Sigmoid colon (tissue), 7 donors: ENCODE data around the gene PRR7. TPM values are rescaled to one million over a fixed set of nuclear protein-coding genes. Genes with fewer than 3 reads are reported as not detected.
A peak's percentile ranks its signal among the peaks of the same experiment; 100 is the strongest.

Source experiments
- DNase-seq: peaks from one replicate; pipeline ENCODE4 v3.0.0-alpha.2; 2019
- H3K27ac ChIP-seq, 4 donors: fragments of 200-600 bp; sonication (generic); one replicate each; pipeline ENCODE4 v1.5.1; 2016 to 2019; ENCODE audit warnings: mild to moderate bottlenecking in 1 of 4
- H3K27me3 ChIP-seq, 3 donors: fragments of 200-600 bp; sonication (generic); one replicate each; pipeline ENCODE4 v1.5.1; 2019; ENCODE audit warnings: mild to moderate bottlenecking in 1 of 3
- H3K36me3 ChIP-seq, 4 donors: fragments of 200-600 bp; sonication (generic); one replicate each; pipeline ENCODE4 v1.5.1; 2016 to 2019
- H3K4me1 ChIP-seq, 4 donors: fragments of 200-600 bp; sonication (generic); one replicate each; pipeline ENCODE4 v1.5.1; 2017 to 2019
- H3K4me3 ChIP-seq, 4 donors: fragments of 200-600 bp; sonication (generic); one replicate each; pipeline ENCODE4 v1.5.1; 2017 to 2019; ENCODE audit warnings: mild to moderate bottlenecking in 2 of 4, moderate library complexity in 1 of 4
- H3K9me3 ChIP-seq, 4 donors: fragments of 200-600 bp in 3 of 4; sonication (generic) in 3 of 4; one replicate each; pipeline versions ENCODE4 v1.5.1 to v1.6.1; 2013 to 2019
- EP300 ChIP-seq, 4 donors: sonication (generic); formaldehyde crosslinking; IDR thresholded peaks; one replicate each; pipeline ENCODE4 v1.6.1; 2017; ENCODE audit warnings: antibody characterized with exemption in 4 of 4
- POLR2A ChIP-seq, 2 donors: fragments of 450-650 bp; IDR thresholded peaks; one replicate each; pipeline ENCODE4 v1.6.1; 2016; ENCODE audit warnings: antibody characterized with exemption in 2 of 2, mild to moderate bottlenecking in 2 of 2, moderate library complexity in 2 of 2
- POLR2AphosphoS5 ChIP-seq, 4 donors: sonication (generic); formaldehyde crosslinking; IDR thresholded peaks; one replicate each; pipeline ENCODE4 v1.6.1; 2017; ENCODE audit warnings: antibody characterized with exemption in 4 of 4
- WGBS, 2 donors: extraction: QIAGEN DNeasy Blood & Tissue Kit; methylation state at CpG; one replicate each; pipeline ENCODE4 v1.1.7; 2013; 5-methylcytosine and 5-hydroxymethylcytosine counted together
- intact Hi-C: fragments of 100-400 bp; cut with DNase I; formaldehyde crosslinking; loops from one replicate; pipeline ENCODE4 v1.15.1; 2023
- polyA plus RNA-seq, 3 donors: library from polyadenylated mRNA; stranded (reverse); fragments of 200-250 nt; gene quantifications; one replicate each; pipeline ENCODE4 v1.2.3, GENCODE V29; 2013
- total RNA-seq, 4 donors: library from RNA; depleted of rRNA; stranded (reverse); fragments of >200 nt; gene quantifications; one replicate each; pipeline ENCODE4 v1.1.0, GENCODE V29; 2016
- TF ChIP-seq, protein P1 (sequence below), 4 experiments: fragments of 450-650 bp in 3 of 4; fragments of 200-600 bp in 1 of 4; IDR thresholded peaks; one replicate each; pipeline ENCODE4 v1.5.1; 2016 to 2019; ENCODE audit warnings: antibody characterized with exemption in 4 of 4, mild to moderate bottlenecking in 3 of 4, moderate library complexity in 2 of 4
- donor health status: healthy with polysubstance abuse.
- donor health status: Bipolar disorder and iron deficiency.
- donor health status: healthy.

PRR7 gene
- total and polyA plus RNA-seq, 7 donors, result 0.82 to 3.7 (median 2.2) TPM; not detected in 2

DNA sequence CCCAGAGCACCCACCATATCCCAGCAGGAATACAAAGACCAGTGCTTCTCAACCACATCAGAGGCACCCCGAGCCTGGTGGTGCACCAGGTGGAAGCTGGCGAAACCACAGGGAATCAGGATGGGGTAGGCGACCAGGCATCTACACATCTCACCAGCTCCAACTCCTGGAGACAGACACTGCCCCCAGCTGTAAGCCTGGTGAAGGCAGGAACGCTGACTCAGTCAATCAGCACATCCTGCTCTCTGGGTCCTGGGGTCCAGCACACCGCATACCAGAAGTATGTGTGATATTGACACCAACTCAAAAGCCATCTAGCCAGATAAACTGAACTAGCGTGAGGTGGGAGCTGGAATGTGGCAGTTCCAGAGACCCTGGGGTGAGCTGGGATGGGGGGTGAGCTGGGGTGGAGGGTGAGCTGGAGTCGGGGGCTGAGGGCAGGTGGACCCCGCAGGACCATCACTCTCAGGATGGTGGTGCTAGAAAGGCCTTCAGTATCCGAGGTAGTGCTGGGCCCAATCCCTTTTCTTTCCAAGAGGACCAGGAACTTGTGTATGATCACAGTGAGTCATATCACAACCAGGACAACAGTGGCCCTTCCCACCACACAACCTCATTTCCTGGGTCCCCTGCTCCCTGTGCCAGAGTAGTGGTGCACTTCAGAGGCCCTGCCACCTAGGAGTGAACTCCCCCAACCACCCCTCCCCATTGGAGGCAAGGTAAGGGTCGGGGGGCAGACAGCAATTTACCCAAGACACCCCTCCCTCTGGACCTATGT lies 24.3 kb downstream of the PRR7 start:
- no peak for DNase-seq
- Histone ChIP-seq H3K9me3 (no peaks in the 10 kb centered on the region), H3K36me3 (peaks cover 8 to 30% (median 20%) of the 10 kb centered on the region in 4 donors), H3K27ac (peak overlapping the region; percentile 95 to 99 (median 96)), H3K4me3 (no peak overlapping the region), H3K4me1 (peaks cover 0 to 70% (median 65%) of the 10 kb centered on the region in 4 donors), H3K27me3 (no peaks in the 10 kb centered on the region)
- intact Hi-C loops, result no loop called here
- 84 to 88% methylated on average over 10 of the region's 10 CpGs for WGBS, 2 donors
- TF ChIP-seq POLR2AphosphoS5 (IDR thresholded peaks at IDR 0.05) (no peak), POLR2A (IDR thresholded peaks at IDR 0.05) (no peak), EP300 (IDR thresholded peaks at IDR 0.05) (no peak)
- TF ChIP-seq, protein P1, sequence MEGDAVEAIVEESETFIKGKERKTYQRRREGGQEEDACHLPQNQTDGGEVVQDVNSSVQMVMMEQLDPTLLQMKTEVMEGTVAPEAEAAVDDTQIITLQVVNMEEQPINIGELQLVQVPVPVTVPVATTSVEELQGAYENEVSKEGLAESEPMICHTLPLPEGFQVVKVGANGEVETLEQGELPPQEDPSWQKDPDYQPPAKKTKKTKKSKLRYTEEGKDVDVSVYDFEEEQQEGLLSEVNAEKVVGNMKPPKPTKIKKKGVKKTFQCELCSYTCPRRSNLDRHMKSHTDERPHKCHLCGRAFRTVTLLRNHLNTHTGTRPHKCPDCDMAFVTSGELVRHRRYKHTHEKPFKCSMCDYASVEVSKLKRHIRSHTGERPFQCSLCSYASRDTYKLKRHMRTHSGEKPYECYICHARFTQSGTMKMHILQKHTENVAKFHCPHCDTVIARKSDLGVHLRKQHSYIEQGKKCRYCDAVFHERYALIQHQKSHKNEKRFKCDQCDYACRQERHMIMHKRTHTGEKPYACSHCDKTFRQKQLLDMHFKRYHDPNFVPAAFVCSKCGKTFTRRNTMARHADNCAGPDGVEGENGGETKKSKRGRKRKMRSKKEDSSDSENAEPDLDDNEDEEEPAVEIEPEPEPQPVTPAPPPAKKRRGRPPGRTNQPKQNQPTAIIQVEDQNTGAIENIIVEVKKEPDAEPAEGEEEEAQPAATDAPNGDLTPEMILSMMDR (IDR thresholded peaks at IDR 0.05), result no peak

DNA sequence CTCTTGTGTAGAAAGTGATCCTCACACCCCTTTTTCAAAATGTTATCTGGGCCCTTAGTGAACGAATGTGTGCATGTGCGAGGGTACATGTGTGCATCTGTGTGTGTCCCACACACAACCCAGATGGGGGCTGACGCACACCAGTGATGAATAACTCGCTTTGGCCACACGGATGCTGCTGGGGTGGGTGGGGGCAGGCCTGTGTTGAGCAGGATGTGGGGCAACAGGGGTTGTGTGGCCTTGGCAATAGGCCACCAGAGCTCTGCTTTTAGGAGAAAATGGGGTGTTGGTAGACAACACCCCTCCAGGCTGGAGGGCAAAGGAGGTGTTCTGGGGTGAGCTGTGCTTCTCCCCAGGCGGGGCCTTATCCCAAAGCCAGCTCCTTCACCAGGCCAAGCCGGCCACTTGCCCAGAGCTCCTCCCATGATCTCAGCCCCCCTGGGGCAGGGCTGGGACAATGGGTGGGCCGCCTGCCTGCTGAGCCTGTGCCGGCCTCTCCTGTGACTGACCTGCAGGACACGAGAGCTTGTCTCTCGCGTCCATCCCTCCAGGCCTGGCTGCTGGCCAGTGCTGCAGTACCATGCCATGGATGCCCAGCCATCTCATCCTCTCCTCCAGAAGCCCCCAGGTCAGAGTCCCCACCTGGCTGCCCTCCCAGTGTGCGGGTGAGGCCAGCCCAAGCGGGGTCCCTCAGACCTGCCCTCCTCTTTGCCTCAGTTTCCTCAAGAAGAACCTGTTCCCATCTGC lies 25.2 kb downstream of the PRR7 start:
- DNase-seq, result peak; percentile 90
- no peaks in the 10 kb centered on the region for H3K9me3 ChIP-seq
- H3K27me3 ChIP-seq, result no peaks in the 10 kb centered on the region
- intact Hi-C loops, result loop anchor here (2.0 kb wide), 1 partner anchor 15 kb away; no protein-coding TSS in a partner anchor
- TF ChIP-seq POLR2A (IDR thresholded peaks at IDR 0.05) (no peak), EP300 (IDR thresholded peaks at IDR 0.05) (no peak)
- TF ChIP-seq, protein P1 (IDR thresholded peaks at IDR 0.05), result no peak
- peaks cover 5 to 21% (median 12%) of the 10 kb centered on the region in 4 donors for H3K36me3 ChIP-seq
- peaks cover 0 to 79% (median 74%) of the 10 kb centered on the region in 4 donors for H3K4me1 ChIP-seq
- 76 to 84% methylated on average over 14 of the region's 14 CpGs for WGBS, 2 donors
- H3K4me3 ChIP-seq, result peak overlapping the region; percentile 67 to 92 (median 80)
- H3K27ac ChIP-seq, result peak overlapping the region; percentile 95 to 99 (median 96)

DNA sequence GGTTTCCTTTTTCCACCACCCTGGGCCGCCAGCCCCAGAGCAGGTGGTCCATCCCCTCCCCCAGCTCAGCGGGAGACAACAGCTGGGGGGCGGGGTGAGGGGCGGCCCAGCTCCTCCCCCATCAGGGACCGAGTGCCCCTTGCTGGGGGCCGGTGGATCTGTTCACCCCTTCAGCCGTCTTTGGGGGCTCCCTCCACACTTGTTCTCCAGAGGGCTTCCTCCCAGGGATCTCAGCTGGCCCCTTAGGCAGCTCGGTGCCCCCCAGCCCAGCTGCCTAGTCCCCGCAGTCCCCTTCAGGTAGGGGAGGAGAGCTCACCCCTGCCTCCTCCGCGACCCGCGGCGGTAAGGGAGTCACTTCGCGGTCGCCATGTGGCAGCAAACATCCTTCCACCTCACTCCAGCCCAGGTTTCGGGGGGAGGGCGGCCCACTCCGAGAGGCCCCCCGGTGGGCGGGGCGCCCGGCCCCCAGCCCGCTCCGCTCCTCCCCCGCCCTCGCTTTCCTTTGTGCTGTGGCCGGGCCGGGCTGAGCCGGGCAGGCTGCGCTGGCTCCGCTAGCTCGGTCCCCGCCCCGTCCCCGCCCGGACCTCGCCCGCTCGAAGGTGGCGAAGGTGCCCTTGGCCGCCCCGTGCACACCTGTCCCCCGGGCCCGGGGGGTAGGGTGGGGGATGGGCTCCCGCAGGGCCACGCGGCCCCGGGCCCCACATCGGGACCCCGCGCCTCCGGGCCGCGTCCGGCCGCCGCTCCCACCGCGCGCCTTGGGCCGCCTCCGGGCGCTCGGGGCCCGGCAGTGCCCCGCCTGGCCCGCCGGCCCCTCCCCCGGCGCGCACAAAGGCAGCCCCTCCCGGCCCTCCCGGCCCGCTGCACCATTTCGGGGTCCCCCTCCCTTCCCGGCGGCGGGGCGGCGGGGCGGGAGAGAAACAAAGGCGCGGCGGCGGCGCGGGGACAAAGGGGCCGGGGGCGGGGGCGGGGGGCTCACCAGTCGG lies 26.1 kb downstream of the PRR7 start:
- H3K4me1 ChIP-seq, result peaks cover 0 to 88% (median 83%) of the 10 kb centered on the region in 4 donors
- peak overlapping the region; percentile 67 to 92 (median 80) for H3K4me3 ChIP-seq
- H3K27me3 ChIP-seq, result no peaks in the 10 kb centered on the region
- TF ChIP-seq POLR2AphosphoS5 (IDR thresholded peaks at IDR 0.05), result peak in 1 of 4 donors; percentile 16
- TF ChIP-seq, protein P1 (IDR thresholded peaks at IDR 0.05), result no peak
- TF ChIP-seq POLR2A (IDR thresholded peaks at IDR 0.05), result no peak
- TF ChIP-seq EP300 (IDR thresholded peaks at IDR 0.05), result no peak
- H3K9me3 ChIP-seq, result no peaks in the 10 kb centered on the region
- H3K36me3 ChIP-seq, result peaks cover 0 to 12% (median 3%) of the 10 kb centered on the region in 4 donors
- intact Hi-C loops, result loop anchor here (2.0 kb wide), 1 partner anchor 16 kb away; no protein-coding TSS in a partner anchor
- 1 to 2% methylated on average over 93 of the region's 93 CpGs for WGBS, 2 donors
- DNase-seq, result peak; percentile 73
- peak overlapping the region; percentile 95 to 99 (median 96) for H3K27ac ChIP-seq

DNA sequence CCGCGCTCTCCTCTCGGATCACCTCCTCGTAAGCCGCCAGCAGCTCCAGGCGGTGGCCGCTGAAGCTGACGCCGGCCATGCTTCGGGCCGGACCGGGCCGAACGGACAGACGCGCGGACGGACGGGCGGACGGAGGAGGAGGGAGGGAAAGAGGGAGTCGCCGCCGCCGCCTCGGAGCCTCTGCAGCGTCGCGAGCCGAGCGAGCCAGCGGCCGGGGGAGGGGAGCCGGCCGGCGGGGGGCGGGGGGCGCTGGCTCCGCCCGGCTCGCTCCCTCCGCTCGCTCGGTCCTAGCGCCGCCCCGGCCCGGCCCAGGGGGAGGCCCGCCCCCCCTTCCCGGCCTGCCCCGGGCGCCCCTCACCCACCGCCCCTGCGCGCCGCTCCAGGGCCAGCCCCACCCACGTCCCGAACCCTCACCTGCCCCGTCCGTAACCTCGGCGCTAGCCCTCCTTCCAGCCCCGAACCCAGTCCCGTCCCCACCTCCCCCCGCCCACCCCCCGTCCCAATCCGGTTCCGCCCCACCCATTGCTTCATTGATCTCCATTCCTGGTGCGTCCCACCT lies 26.9 kb downstream of the PRR7 start, which contains the start of gene DBN1:
Gene DBN1, minus strand, starts transcription at position 192 of the 559 bp plus-strand sequence. Its CDS starts 113 bp downstream, at position 79.
- 1 to 3% methylated on average over 68 to 69 of the region's 69 CpGs for WGBS, 2 donors

More for the DNA sequence above, 26.9 kb downstream of the PRR7 start, which contains the start of gene DBN1:
- Histone ChIP-seq H3K27me3 (no peaks in the 10 kb centered on the region), H3K9me3 (no peaks in the 10 kb centered on the region), H3K4me3 (peak within 1 kb of the TSS; percentile 67 to 92 (median 80)), H3K27ac (peak within 1 kb of the TSS; percentile 95 to 99 (median 96)), H3K36me3 (peaks cover 0 to 4% (median 0%) of the 10 kb centered on the region in 4 donors), H3K4me1 (peaks cover 0 to 94% (median 89%) of the 10 kb centered on the region in 4 donors)
- intact Hi-C loops, result loop anchor here (2.0 kb wide), 1 partner anchor 17 kb away; no protein-coding TSS in a partner anchor
- DNase-seq, result peak; percentile 82
- TF ChIP-seq, protein P1 (IDR thresholded peaks at IDR 0.05), result no peak
- TF ChIP-seq POLR2AphosphoS5 (IDR thresholded peaks at IDR 0.05), result peak; percentile 54 to 86 (median 73)
